Ishikawa (cell line): ENCODE results near the gene SPON1.

Source experiments
- CEBPB ChIP-seq: IDR thresholded peaks from 2 replicates; pipeline ENCODE4 v1.6.1; 2012
- CREB1 ChIP-seq: IDR thresholded peaks from 2 replicates; pipeline ENCODE4 v1.6.1; 2012; ENCODE audit warnings: low read depth
- EGR1 ChIP-seq: IDR thresholded peaks from 2 replicates; pipeline ENCODE4 v1.6.1; 2012
- EP300 ChIP-seq: IDR thresholded peaks from 2 replicates; pipeline ENCODE4 v1.6.1; 2012; ENCODE audit warnings: borderline replicate concordance
- FOXM1 ChIP-seq: IDR thresholded peaks from 2 replicates; pipeline ENCODE4 v1.6.1; 2012; ENCODE audit warnings: low read depth, borderline replicate concordance
- NFIC ChIP-seq: IDR thresholded peaks from 2 replicates; pipeline ENCODE4 v1.6.1; 2012
- RAD21 ChIP-seq: IDR thresholded peaks from 2 replicates; pipeline ENCODE4 v1.6.1; 2012; ENCODE audit warnings: low read depth
- TAF1 ChIP-seq: IDR thresholded peaks from 2 replicates; pipeline ENCODE4 v1.6.1; 2012; ENCODE audit warnings: low read depth, mild to moderate bottlenecking
- TCF12 ChIP-seq: IDR thresholded peaks from 2 replicates; pipeline ENCODE4 v1.6.1; 2012; ENCODE audit warnings: low read depth
- TEAD4 ChIP-seq: IDR thresholded peaks from 2 replicates; pipeline ENCODE4 v1.6.1; 2012
- YY1 ChIP-seq: IDR thresholded peaks from 2 replicates; pipeline ENCODE4 v1.6.1; 2012; ENCODE audit warnings: low read depth
- ZBTB7A ChIP-seq: IDR thresholded peaks from 2 replicates; pipeline ENCODE4 v1.6.1; 2012; ENCODE audit warnings: low read depth
- TF ChIP-seq, protein P1 (sequence below): IDR thresholded peaks from 2 replicates; pipeline ENCODE4 v1.6.1; 2012
- TF ChIP-seq, protein P2 (sequence below): IDR thresholded peaks from 2 replicates; pipeline ENCODE4 v1.6.1; 2012
- TF ChIP-seq, protein P3 (sequence below): IDR thresholded peaks from 2 replicates; pipeline ENCODE4 v1.6.1; 2012; ENCODE audit warnings: low read depth, mild to moderate bottlenecking

SPON1 gene

GRCh38 chr11:13956988-13957387 is 5.5 kb upstream of the SPON1 start:
- TF ChIP-seq NFIC (no peak), ZBTB7A (no peak), TEAD4 (no peak), EGR1 (no peak), CEBPB (no peak), CREB1 (no peak), YY1 (no peak), TAF1 (no peak), RAD21 (no peak), FOXM1 (no peak), TCF12 (no peak), EP300 (no peak)
- TF ChIP-seq, protein P1, sequence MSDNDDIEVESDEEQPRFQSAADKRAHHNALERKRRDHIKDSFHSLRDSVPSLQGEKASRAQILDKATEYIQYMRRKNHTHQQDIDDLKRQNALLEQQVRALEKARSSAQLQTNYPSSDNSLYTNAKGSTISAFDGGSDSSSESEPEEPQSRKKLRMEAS: no peak
- TF ChIP-seq, protein P2, sequence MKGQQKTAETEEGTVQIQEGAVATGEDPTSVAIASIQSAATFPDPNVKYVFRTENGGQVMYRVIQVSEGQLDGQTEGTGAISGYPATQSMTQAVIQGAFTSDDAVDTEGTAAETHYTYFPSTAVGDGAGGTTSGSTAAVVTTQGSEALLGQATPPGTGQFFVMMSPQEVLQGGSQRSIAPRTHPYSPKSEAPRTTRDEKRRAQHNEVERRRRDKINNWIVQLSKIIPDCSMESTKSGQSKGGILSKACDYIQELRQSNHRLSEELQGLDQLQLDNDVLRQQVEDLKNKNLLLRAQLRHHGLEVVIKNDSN: no peak
- TF ChIP-seq, protein P3, sequence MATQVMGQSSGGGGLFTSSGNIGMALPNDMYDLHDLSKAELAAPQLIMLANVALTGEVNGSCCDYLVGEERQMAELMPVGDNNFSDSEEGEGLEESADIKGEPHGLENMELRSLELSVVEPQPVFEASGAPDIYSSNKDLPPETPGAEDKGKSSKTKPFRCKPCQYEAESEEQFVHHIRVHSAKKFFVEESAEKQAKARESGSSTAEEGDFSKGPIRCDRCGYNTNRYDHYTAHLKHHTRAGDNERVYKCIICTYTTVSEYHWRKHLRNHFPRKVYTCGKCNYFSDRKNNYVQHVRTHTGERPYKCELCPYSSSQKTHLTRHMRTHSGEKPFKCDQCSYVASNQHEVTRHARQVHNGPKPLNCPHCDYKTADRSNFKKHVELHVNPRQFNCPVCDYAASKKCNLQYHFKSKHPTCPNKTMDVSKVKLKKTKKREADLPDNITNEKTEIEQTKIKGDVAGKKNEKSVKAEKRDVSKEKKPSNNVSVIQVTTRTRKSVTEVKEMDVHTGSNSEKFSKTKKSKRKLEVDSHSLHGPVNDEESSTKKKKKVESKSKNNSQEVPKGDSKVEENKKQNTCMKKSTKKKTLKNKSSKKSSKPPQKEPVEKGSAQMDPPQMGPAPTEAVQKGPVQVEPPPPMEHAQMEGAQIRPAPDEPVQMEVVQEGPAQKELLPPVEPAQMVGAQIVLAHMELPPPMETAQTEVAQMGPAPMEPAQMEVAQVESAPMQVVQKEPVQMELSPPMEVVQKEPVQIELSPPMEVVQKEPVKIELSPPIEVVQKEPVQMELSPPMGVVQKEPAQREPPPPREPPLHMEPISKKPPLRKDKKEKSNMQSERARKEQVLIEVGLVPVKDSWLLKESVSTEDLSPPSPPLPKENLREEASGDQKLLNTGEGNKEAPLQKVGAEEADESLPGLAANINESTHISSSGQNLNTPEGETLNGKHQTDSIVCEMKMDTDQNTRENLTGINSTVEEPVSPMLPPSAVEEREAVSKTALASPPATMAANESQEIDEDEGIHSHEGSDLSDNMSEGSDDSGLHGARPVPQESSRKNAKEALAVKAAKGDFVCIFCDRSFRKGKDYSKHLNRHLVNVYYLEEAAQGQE: no peak

- TF ChIP-seq NFIC (no peak), TCF12 (no peak), CREB1 (no peak), EP300 (no peak), TAF1 (no peak), CEBPB (no peak), ZBTB7A (no peak), TEAD4 (no peak), YY1 (no peak), FOXM1 (no peak), RAD21 (no peak), EGR1 (no peak)
- TF ChIP-seq, protein P3: no peak
- TF ChIP-seq, protein P2: no peak
- TF ChIP-seq, protein P1: no peak
Measured at GRCh38 chr11:13958641-13959400, 3.7 kb upstream of the SPON1 start.

GRCh38 chr11:13962198-13962561 is 343 bp upstream of the SPON1 start:
- no peak for TF ChIP-seq NFIC
- TF ChIP-seq, protein P2: no peak
- no peak for TF ChIP-seq EGR1
- TF ChIP-seq TEAD4: no peak
- no peak for TF ChIP-seq CEBPB
- TF ChIP-seq RAD21: no peak
- TF ChIP-seq ZBTB7A: no peak
- TF ChIP-seq, protein P1: no peak
- no peak for TF ChIP-seq CREB1

GRCh38 chr11:13963169-13963948 is 836 bp downstream of the SPON1 start:
- no peak for TF ChIP-seq FOXM1
- TF ChIP-seq, protein P1: no peak
